HepG2 (cell line): ENCODE data around the gene KLHL40. TPM values are rescaled to one million over a fixed set of nuclear protein-coding genes. Genes with fewer than 3 reads are reported as not detected.

Source experiments
- ATF7 ChIP-seq, 2 experiments: fragments of 450-650 bp in 1 of 2; sonication (generic) in 1 of 2; formaldehyde crosslinking in 1 of 2; IDR thresholded peaks; 2 replicates each; pipeline versions ENCODE4 v1.4.0 to v1.6.1; 2016 to 2020; ENCODE audit warnings: antibody characterized with exemption in 1 of 2, mild to moderate bottlenecking in 1 of 2, missing genetic modification reagents in 1 of 2
- FOSL2 ChIP-seq: sonication (generic); formaldehyde crosslinking; IDR thresholded peaks from 2 replicates; pipeline ENCODE4 v1.4.0; 2020; ENCODE audit warnings: missing genetic modification reagents
- NR2F1 ChIP-seq, 2 experiments: fragments of 450-650 bp in 1 of 2; formaldehyde crosslinking in 1 of 2; IDR thresholded peaks; 2 replicates each; pipeline versions ENCODE4 v1.5.0 to v1.6.1; 2016 to 2020; ENCODE audit warnings: mild to moderate bottlenecking in 1 of 2, missing compliant biosample characterization in 1 of 2, missing genetic modification reagents in 1 of 2, moderate library complexity in 1 of 2
- POLR2A ChIP-seq, 2 experiments: IDR thresholded peaks; 2 replicates each; pipeline ENCODE4 v1.6.1; 2011; ENCODE audit warnings: low read depth in 2 of 2, low read length in 2 of 2, mild to moderate bottlenecking in 1 of 2, moderate library complexity in 1 of 2; ENCODE audit not compliant: insufficient read depth in 1 of 2
- SNAI1 ChIP-seq: sonication (generic); formaldehyde crosslinking; IDR thresholded peaks from 2 replicates; pipeline ENCODE4 v1.5.0; 2020; ENCODE audit warnings: mild to moderate bottlenecking, missing genetic modification reagents, borderline replicate concordance
- THYN1 ChIP-seq: sonication (generic); formaldehyde crosslinking; IDR thresholded peaks from 2 replicates; pipeline ENCODE4 v1.8.1; 2023; ENCODE audit warnings: low read depth, mild to moderate bottlenecking, moderate library complexity, missing genetic modification reagents, borderline replicate concordance
- WIZ ChIP-seq: sonication (generic); formaldehyde crosslinking; IDR thresholded peaks from 2 replicates; pipeline ENCODE4 v1.5.1; 2020; ENCODE audit warnings: mild to moderate bottlenecking, missing genetic modification reagents
- ZNF451 ChIP-seq: sonication (generic); formaldehyde crosslinking; IDR thresholded peaks from 2 replicates; pipeline ENCODE4 v1.5.0; 2020; ENCODE audit warnings: mild to moderate bottlenecking, missing genetic modification reagents
- ZNF652 ChIP-seq: IDR thresholded peaks from 2 replicates; pipeline ENCODE4 v1.6.1; 2016; ENCODE audit warnings: low read depth, borderline replicate concordance
- polyA plus RNA-seq, 8 experiments: library from polyadenylated mRNA; depleted of rRNA in 3 of 8; stranded (reverse) in 7 of 8; unstranded in 1 of 8; fragments of >200 nt; fragmentation: Illumina TruSeq in 4 of 8; extraction: Trizol in 4 of 8; gene quantifications; 2 replicates each; pipeline versions ENCODE4 v1.2.1 to v1.2.3, GENCODE V29; 2011 to 2016; ENCODE audit warnings: low read depth in 4 of 8, missing spikeins in 1 of 8, mixed read lengths in 1 of 8; ENCODE audit not compliant: insufficient read depth in 1 of 8
- total RNA-seq, 5 experiments: library from RNA; depleted of rRNA; stranded (reverse); fragments of >200 nt; fragmentation: Illumina TruSeq; extraction: Trizol; gene quantifications; 2 replicates each; pipeline ENCODE4 v1.2.3, GENCODE V29; 2016; ENCODE audit warnings: low read depth in 1 of 5
- TF ChIP-seq, protein P1 (sequence below): sonication (generic); formaldehyde crosslinking; IDR thresholded peaks from 2 replicates; pipeline ENCODE4 v1.8.0; 2022; ENCODE audit warnings: low read depth, missing genetic modification reagents
- TF ChIP-seq, protein P2 (sequence below): sonication (generic); formaldehyde crosslinking; IDR thresholded peaks from 2 replicates; pipeline ENCODE4 v1.4.0; 2020; ENCODE audit warnings: missing genetic modification reagents, mild to moderate bottlenecking, borderline replicate concordance
- TF ChIP-seq, protein P3 (sequence below): IDR thresholded peaks from 2 replicates; pipeline ENCODE4 v1.6.1; 2016
- TF ChIP-seq, protein P4 (sequence below), 2 experiments: sonication (generic) in 1 of 2; formaldehyde crosslinking in 1 of 2; IDR thresholded peaks; 2 replicates each; pipeline versions ENCODE4 v1.4.0 to v1.6.1; 2016 to 2020; ENCODE audit warnings: borderline replicate concordance in 1 of 2, low read depth in 1 of 2, mild to moderate bottlenecking in 1 of 2, missing genetic modification reagents in 1 of 2
- TF ChIP-seq, protein P5 (sequence below): sonication (generic); formaldehyde crosslinking; IDR thresholded peaks from 2 replicates; pipeline ENCODE4 v1.5.0; 2020; ENCODE audit warnings: mild to moderate bottlenecking, missing genetic modification reagents

The KLHL40 gene
- total and polyA plus RNA-seq, 2 of the 13 experiments (the other 11 are each of a cell fraction or from before 2014, with no cell fraction given), result not detected

DNA sequence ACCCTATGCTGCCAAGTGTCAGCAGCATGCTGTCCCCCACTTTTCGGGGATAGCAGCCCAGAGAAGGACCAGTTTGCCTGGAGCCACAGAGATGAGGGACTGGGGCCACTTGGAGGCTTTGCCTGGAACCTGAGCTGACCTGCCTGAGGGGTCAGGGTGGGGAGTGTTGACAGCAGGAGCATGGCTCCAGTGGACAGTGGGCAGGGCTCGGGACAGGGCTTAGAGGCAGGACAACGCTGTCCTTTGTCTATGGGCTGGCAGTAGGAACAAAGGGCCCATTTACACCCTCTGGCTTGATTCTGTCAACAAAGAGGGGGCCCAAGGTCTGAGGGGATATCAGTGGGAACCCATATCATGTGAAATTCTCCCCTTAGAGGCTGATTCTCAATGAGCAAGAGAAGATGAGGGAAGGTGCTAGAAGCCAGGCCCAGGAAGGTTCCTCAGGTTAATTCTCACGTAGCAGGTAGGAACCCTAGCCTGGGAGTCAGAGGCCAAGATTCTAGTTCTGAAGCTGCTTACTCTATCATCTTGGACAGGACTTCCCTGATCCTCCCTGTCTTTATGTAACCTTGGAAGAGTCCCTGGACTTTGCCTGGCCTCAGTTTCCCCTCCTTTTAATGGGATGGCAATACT lies 47.0 kb downstream of the KLHL40 start (continued):
- TF ChIP-seq, protein P1, sequence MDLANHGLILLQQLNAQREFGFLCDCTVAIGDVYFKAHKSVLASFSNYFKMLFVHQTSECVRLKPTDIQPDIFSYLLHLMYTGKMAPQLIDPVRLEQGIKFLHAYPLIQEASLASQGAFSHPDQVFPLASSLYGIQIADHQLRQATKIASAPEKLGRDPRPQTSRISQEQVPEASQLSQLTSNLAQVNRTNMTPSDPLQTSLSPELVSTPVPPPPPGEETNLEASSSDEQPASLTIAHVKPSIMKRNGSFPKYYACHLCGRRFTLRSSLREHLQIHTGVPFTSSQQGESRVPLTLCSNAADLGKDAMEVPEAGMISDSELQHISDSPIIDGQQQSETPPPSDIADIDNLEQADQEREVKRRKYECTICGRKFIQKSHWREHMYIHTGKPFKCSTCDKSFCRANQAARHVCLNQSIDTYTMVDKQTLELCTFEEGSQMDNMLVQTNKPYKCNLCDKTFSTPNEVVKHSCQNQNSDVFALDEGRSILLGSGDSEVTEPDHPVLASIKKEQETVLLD (CRISPR knock-in tag), result 0 out of 2 replicates have a peak, but pooled peaks have one; percentile 20
- peak; percentile 37 for TF ChIP-seq FOSL2 (CRISPR knock-in tag)
- TF ChIP-seq, protein P2, sequence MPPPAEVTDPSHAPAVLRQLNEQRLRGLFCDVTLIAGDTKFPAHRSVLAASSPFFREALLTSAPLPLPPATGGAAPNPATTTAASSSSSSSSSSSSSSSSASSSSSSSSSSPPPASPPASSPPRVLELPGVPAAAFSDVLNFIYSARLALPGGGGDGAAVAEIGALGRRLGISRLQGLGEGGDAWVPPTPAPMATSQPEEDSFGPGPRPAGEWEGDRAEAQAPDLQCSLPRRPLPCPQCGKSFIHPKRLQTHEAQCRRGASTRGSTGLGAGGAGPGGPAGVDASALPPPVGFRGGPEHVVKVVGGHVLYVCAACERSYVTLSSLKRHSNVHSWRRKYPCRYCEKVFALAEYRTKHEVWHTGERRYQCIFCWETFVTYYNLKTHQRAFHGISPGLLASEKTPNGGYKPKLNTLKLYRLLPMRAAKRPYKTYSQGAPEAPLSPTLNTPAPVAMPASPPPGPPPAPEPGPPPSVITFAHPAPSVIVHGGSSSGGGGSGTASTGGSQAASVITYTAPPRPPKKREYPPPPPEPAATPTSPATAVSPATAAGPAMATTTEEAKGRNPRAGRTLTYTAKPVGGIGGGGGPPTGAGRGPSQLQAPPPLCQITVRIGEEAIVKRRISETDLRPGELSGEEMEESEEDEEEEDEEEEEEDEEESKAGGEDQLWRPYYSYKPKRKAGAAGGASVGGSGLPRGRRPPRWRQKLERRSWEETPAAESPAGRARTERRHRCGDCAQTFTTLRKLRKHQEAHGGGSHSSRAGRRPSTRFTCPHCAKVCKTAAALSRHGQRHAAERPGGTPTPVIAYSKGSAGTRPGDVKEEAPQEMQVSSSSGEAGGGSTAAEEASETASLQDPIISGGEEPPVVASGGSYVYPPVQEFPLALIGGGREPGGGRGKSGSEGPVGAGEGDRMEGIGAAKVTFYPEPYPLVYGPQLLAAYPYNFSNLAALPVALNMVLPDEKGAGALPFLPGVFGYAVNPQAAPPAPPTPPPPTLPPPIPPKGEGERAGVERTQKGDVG (CRISPR knock-in tag), result no peak
- no peak for TF ChIP-seq ZNF451 (CRISPR knock-in tag)
- TF ChIP-seq ZNF652, result no peak
- no peak; the same call in 1 of the 2 replicates for TF ChIP-seq THYN1 (CRISPR knock-in tag)
- TF ChIP-seq, protein P3, sequence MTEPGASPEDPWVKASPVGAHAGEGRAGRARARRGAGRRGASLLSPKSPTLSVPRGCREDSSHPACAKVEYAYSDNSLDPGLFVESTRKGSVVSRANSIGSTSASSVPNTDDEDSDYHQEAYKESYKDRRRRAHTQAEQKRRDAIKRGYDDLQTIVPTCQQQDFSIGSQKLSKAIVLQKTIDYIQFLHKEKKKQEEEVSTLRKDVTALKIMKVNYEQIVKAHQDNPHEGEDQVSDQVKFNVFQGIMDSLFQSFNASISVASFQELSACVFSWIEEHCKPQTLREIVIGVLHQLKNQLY (CRISPR knock-in tag), result peak; percentile 40; the same call in 1 of the 2 replicates
- TF ChIP-seq SNAI1 (CRISPR knock-in tag), result peak; percentile 12; the same call in 1 of the 2 replicates
- peak; percentile 7 to 17; a peak in 1 of 4 replicates for TF ChIP-seq POLR2A (IDR thresholded peaks at IDR 0.05; ENCODE audit: insufficient read depth in 1 of 2, low read depth in 2 of 2, low read length in 2 of 2)
- TF ChIP-seq ATF7 (IDR thresholded peaks at IDR 0.05), result no peak
- no peak for TF ChIP-seq ATF7 (CRISPR knock-in tag; IDR thresholded peaks at IDR 0.05)
- no peak for TF ChIP-seq WIZ (CRISPR knock-in tag)
- TF ChIP-seq, protein P4, sequence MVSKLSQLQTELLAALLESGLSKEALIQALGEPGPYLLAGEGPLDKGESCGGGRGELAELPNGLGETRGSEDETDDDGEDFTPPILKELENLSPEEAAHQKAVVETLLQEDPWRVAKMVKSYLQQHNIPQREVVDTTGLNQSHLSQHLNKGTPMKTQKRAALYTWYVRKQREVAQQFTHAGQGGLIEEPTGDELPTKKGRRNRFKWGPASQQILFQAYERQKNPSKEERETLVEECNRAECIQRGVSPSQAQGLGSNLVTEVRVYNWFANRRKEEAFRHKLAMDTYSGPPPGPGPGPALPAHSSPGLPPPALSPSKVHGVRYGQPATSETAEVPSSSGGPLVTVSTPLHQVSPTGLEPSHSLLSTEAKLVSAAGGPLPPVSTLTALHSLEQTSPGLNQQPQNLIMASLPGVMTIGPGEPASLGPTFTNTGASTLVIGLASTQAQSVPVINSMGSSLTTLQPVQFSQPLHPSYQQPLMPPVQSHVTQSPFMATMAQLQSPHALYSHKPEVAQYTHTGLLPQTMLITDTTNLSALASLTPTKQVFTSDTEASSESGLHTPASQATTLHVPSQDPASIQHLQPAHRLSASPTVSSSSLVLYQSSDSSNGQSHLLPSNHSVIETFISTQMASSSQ (IDR thresholded peaks at IDR 0.05; ENCODE audit: low read depth), result no peak
- TF ChIP-seq, protein P4 (CRISPR knock-in tag; IDR thresholded peaks at IDR 0.05; ENCODE audit: borderline replicate concordance), result peak; percentile 35
- peak; percentile 47 to 61; a peak in 3 of 4 replicates for TF ChIP-seq NR2F1 (CRISPR knock-in tag; IDR thresholded peaks at IDR 0.05)
- TF ChIP-seq, protein P5, sequence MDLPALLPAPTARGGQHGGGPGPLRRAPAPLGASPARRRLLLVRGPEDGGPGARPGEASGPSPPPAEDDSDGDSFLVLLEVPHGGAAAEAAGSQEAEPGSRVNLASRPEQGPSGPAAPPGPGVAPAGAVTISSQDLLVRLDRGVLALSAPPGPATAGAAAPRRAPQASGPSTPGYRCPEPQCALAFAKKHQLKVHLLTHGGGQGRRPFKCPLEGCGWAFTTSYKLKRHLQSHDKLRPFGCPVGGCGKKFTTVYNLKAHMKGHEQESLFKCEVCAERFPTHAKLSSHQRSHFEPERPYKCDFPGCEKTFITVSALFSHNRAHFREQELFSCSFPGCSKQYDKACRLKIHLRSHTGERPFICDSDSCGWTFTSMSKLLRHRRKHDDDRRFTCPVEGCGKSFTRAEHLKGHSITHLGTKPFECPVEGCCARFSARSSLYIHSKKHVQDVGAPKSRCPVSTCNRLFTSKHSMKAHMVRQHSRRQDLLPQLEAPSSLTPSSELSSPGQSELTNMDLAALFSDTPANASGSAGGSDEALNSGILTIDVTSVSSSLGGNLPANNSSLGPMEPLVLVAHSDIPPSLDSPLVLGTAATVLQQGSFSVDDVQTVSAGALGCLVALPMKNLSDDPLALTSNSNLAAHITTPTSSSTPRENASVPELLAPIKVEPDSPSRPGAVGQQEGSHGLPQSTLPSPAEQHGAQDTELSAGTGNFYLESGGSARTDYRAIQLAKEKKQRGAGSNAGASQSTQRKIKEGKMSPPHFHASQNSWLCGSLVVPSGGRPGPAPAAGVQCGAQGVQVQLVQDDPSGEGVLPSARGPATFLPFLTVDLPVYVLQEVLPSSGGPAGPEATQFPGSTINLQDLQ (CRISPR knock-in tag), result no peak
